GM23248 (cell line): ENCODE measurements around the gene ARMC12.

Source experiments
- EZH2 ChIP-seq: fragments of 200-600 bp; sonication (generic); IDR thresholded peaks from 2 replicates; pipeline ENCODE4 v1.6.1; 2018; ENCODE audit warnings: antibody characterized with exemption, mild to moderate bottlenecking; ENCODE audit not compliant: insufficient read depth, poor library complexity, severe bottlenecking
- EZH2phosphoT487 ChIP-seq: fragments of 200-600 bp; sonication (generic); IDR thresholded peaks from 2 replicates; pipeline ENCODE4 v1.6.1; 2018; ENCODE audit warnings: antibody characterized with exemption, moderate library complexity, mild to moderate bottlenecking, low read depth; ENCODE audit not compliant: insufficient read depth

DNA sequence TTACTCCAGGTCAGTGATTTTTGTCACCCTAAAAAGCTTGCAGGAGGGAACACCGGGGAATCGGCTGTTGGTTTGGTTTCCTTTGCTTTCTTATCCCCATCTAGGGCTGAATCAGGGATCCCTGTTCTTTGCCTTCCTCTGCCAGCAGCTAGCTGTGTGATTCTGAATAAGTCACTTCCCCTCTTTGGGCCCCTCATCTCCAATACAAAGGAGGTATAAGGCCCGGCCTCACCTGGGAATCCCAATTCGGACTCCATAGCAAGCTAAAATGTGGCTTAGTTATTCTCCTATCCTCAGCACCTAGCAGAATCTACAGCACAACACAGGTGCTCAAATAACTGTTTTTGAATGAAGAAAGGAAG, 18.5 kb upstream of the ARMC12 start:
- no peak for TF ChIP-seq EZH2
- TF ChIP-seq EZH2phosphoT487: no peak
